Activated CD4-positive, alpha-beta memory T cell treated with anti-CD3 and anti-CD28 coated beads for 36 hours (primary cell): ENCODE results near the gene PTPRF. TPM values are rescaled to one million over a fixed set of nuclear protein-coding genes. Genes with fewer than 3 reads are reported as not detected.

Experiments used
- CTCF ChIA-PET: fragments of 350-600 bp; sonication (Branson Sonifier 250); formaldehyde crosslinking; loops from one replicate; lab custom pipeline; 2021; ENCODE audit warnings: antibody characterized with exemption, inconsistent platforms; lab: Charles Lee
- POLR2A ChIA-PET: fragments of 350-600 bp; sonication (Branson Sonifier 250); formaldehyde crosslinking; loops from one replicate; lab custom pipeline; 2021; ENCODE audit warnings: antibody characterized with exemption; lab: Charles Lee
- DNase-seq: peaks from one replicate; pipeline ENCODE4 v3.0.0-alpha.2; 2020
- H3K27ac Mint-ChIP-seq: one replicate; pipeline ENCODE4 v1.8.0; 2021; ENCODE audit warnings: mixed read lengths
- H3K27me3 Mint-ChIP-seq: one replicate; pipeline ENCODE4 v1.8.0; 2021; ENCODE audit warnings: mixed read lengths
- H3K36me3 Mint-ChIP-seq: one replicate; pipeline ENCODE4 v1.8.0; 2021; ENCODE audit warnings: mixed read lengths
- H3K4me1 Mint-ChIP-seq: one replicate; pipeline ENCODE4 v1.8.0; 2021; ENCODE audit warnings: low read depth, mixed read lengths
- H3K4me3 Mint-ChIP-seq: one replicate; pipeline ENCODE4 v1.8.0; 2021; ENCODE audit warnings: mild to moderate bottlenecking, mixed read lengths
- H3K9me3 Mint-ChIP-seq: one replicate; pipeline ENCODE4 v1.8.0; 2021; ENCODE audit warnings: mixed read lengths
- intact Hi-C: fragments of 100-400 bp; cut with micrococcal nuclease; formaldehyde crosslinking; loops from one replicate; pipeline ENCODE4 v1.15.1; 2023
- total RNA-seq, 2 experiments: library from RNA; stranded (reverse); gene quantifications; one replicate each; pipeline ENCODE4 v1.2.3, GENCODE V29; 2021

Gene PTPRF
- total RNA-seq, 2 experiments from 2014 or later = 2.4 to 2.8 TPM

- ChIA-PET POLR2A (no interaction called here), CTCF (no interaction called here)
- intact Hi-C loops = no loop called here
Observed at GRCh38 chr1:43606624-43607023, 75.9 kb downstream of the PTPRF start.

GRCh38 chr1:43608827-43609226, 78.1 kb downstream of the PTPRF start:
- no peak overlapping the region for H3K27ac Mint-ChIP-seq
- no peak overlapping the region for H3K4me3 Mint-ChIP-seq
- H3K27me3 Mint-ChIP-seq = peaks cover 2% of the 10 kb centered on the region
- no peaks in the 10 kb centered on the region for H3K4me1 Mint-ChIP-seq
- no peak for DNase-seq
- intact Hi-C loops = no loop called here
- ChIA-PET CTCF (no interaction called here), POLR2A (no interaction called here)
- no peaks in the 10 kb centered on the region for H3K9me3 Mint-ChIP-seq
- H3K36me3 Mint-ChIP-seq = no peaks in the 10 kb centered on the region

More at GRCh38 chr1:43606624-43607023, 75.9 kb downstream of the PTPRF start:
- Mint-ChIP-seq H3K27ac (no peak overlapping the region), H3K4me3 (no peak overlapping the region), H3K9me3 (no peaks in the 10 kb centered on the region), H3K27me3 (peaks cover 2% of the 10 kb centered on the region), H3K36me3 (no peaks in the 10 kb centered on the region), H3K4me1 (no peaks in the 10 kb centered on the region)
- DNase-seq = no peak

GRCh38 chr1:43610339-43610738, 79.7 kb downstream of the PTPRF start:
- CTCF ChIA-PET = interaction anchor here (0.7 kb wide), 1 partner anchor 545 kb away, joined by 3 read pairs; no protein-coding TSS in a partner anchor

GRCh38 chr1:43611950-43612349, 81.3 kb downstream of the PTPRF start:
- no peaks in the 10 kb centered on the region for H3K4me1 Mint-ChIP-seq
- H3K36me3 Mint-ChIP-seq = no peaks in the 10 kb centered on the region
- CTCF ChIA-PET = no interaction called here
- DNase-seq = no peak
- peaks cover 2% of the 10 kb centered on the region for H3K27me3 Mint-ChIP-seq
- H3K27ac Mint-ChIP-seq = no peak overlapping the region
- POLR2A ChIA-PET = no interaction called here
- H3K9me3 Mint-ChIP-seq = no peaks in the 10 kb centered on the region
- no peak overlapping the region for H3K4me3 Mint-ChIP-seq
- intact Hi-C loops = no loop called here

More at GRCh38 chr1:43610339-43610738, 79.7 kb downstream of the PTPRF start:
- Mint-ChIP-seq H3K27me3 (peaks cover 2% of the 10 kb centered on the region), H3K4me1 (no peaks in the 10 kb centered on the region), H3K27ac (no peak overlapping the region), H3K36me3 (no peaks in the 10 kb centered on the region), H3K9me3 (no peaks in the 10 kb centered on the region), H3K4me3 (no peak overlapping the region)
- intact Hi-C loops = no loop called here
- POLR2A ChIA-PET = no interaction called here
- DNase-seq = no peak

GRCh38 chr1:43612406-43612805, 81.7 kb downstream of the PTPRF start:
- Mint-ChIP-seq H3K27me3 (peaks cover 2% of the 10 kb centered on the region), H3K36me3 (no peaks in the 10 kb centered on the region), H3K4me3 (no peak overlapping the region), H3K27ac (no peak overlapping the region), H3K9me3 (no peaks in the 10 kb centered on the region), H3K4me1 (no peaks in the 10 kb centered on the region)
- POLR2A ChIA-PET = no interaction called here
- DNase-seq = no peak
- intact Hi-C loops = no loop called here
- CTCF ChIA-PET = no interaction called here

- H3K27ac Mint-ChIP-seq = no peak overlapping the region
- no peaks in the 10 kb centered on the region for H3K4me1 Mint-ChIP-seq
- H3K36me3 Mint-ChIP-seq = no peaks in the 10 kb centered on the region
- no peaks in the 10 kb centered on the region for H3K9me3 Mint-ChIP-seq
- no peak overlapping the region for H3K4me3 Mint-ChIP-seq
- intact Hi-C loops = no loop called here
- ChIA-PET CTCF (no interaction called here), POLR2A (no interaction called here)
- DNase-seq = no peak
- peaks cover 2% of the 10 kb centered on the region for H3K27me3 Mint-ChIP-seq
Observed at GRCh38 chr1:43613075-43613942, 82.6 kb downstream of the PTPRF start.

GRCh38 chr1:43614211-43614610, 83.5 kb downstream of the PTPRF start:
- Mint-ChIP-seq H3K4me1 (no peaks in the 10 kb centered on the region), H3K27me3 (peaks cover 2% of the 10 kb centered on the region), H3K4me3 (no peak overlapping the region), H3K9me3 (no peaks in the 10 kb centered on the region), H3K27ac (no peak overlapping the region), H3K36me3 (no peaks in the 10 kb centered on the region)
- no peak for DNase-seq
- intact Hi-C loops = no loop called here
- POLR2A ChIA-PET = no interaction called here
- CTCF ChIA-PET = no interaction called here

- ChIA-PET POLR2A (no interaction called here), CTCF (no interaction called here)
- no peak overlapping the region for H3K27ac Mint-ChIP-seq
Observed at GRCh38 chr1:43614891-43615290, 84.2 kb downstream of the PTPRF start.

GRCh38 chr1:43616383-43616782, 85.7 kb downstream of the PTPRF start:
- no peak for DNase-seq
- Mint-ChIP-seq H3K27me3 (no peaks in the 10 kb centered on the region), H3K36me3 (no peaks in the 10 kb centered on the region), H3K4me1 (no peaks in the 10 kb centered on the region), H3K9me3 (no peaks in the 10 kb centered on the region), H3K27ac (no peak overlapping the region), H3K4me3 (no peak overlapping the region)
- ChIA-PET POLR2A (no interaction called here), CTCF (interaction anchor here (1.0 kb wide), 1 partner anchor 87 kb away, joined by 3 read pairs; no protein-coding TSS in a partner anchor)
- intact Hi-C loops = no loop called here

More at GRCh38 chr1:43614891-43615290, 84.2 kb downstream of the PTPRF start:
- H3K9me3 Mint-ChIP-seq = no peaks in the 10 kb centered on the region
- H3K36me3 Mint-ChIP-seq = no peaks in the 10 kb centered on the region
- H3K4me1 Mint-ChIP-seq = no peaks in the 10 kb centered on the region
- H3K4me3 Mint-ChIP-seq = no peak overlapping the region
- intact Hi-C loops = no loop called here
- DNase-seq = no peak
- peaks cover 1% of the 10 kb centered on the region for H3K27me3 Mint-ChIP-seq

- H3K4me1 Mint-ChIP-seq = no peaks in the 10 kb centered on the region
- H3K27ac Mint-ChIP-seq = no peak overlapping the region
- DNase-seq = no peak
- ChIA-PET CTCF (interaction anchor here (1.0 kb wide), 1 partner anchor 87 kb away, joined by 3 read pairs; no protein-coding TSS in a partner anchor), POLR2A (no interaction called here)
- H3K36me3 Mint-ChIP-seq = no peaks in the 10 kb centered on the region
- intact Hi-C loops = no loop called here
- H3K9me3 Mint-ChIP-seq = no peaks in the 10 kb centered on the region
- no peaks in the 10 kb centered on the region for H3K27me3 Mint-ChIP-seq
- no peak overlapping the region for H3K4me3 Mint-ChIP-seq
Observed at GRCh38 chr1:43617011-43617410, 86.3 kb downstream of the PTPRF start.

GRCh38 chr1:43617668-43618067, 87.0 kb downstream of the PTPRF start:
- Mint-ChIP-seq H3K27me3 (no peaks in the 10 kb centered on the region), H3K4me1 (no peaks in the 10 kb centered on the region), H3K9me3 (no peaks in the 10 kb centered on the region), H3K36me3 (no peaks in the 10 kb centered on the region), H3K4me3 (no peak overlapping the region), H3K27ac (no peak overlapping the region)
- intact Hi-C loops = no loop called here
- POLR2A ChIA-PET = no interaction called here
- DNase-seq = no peak
- CTCF ChIA-PET = no interaction called here

- H3K9me3 Mint-ChIP-seq = no peaks in the 10 kb centered on the region
- H3K4me3 Mint-ChIP-seq = no peak overlapping the region
- no peak overlapping the region for H3K27ac Mint-ChIP-seq
- no peaks in the 10 kb centered on the region for H3K36me3 Mint-ChIP-seq
- ChIA-PET POLR2A (no interaction called here), CTCF (no interaction called here)
- no peaks in the 10 kb centered on the region for H3K4me1 Mint-ChIP-seq
- intact Hi-C loops = no loop called here
- no peaks in the 10 kb centered on the region for H3K27me3 Mint-ChIP-seq
- DNase-seq = no peak
Observed at GRCh38 chr1:43618521-43619313, 88.0 kb downstream of the PTPRF start.
